Measurements from ENCODE around the gene FCRLA. TPM values are rescaled to one million over a fixed set of nuclear protein-coding genes. Genes with fewer than 3 reads are reported as not detected.
"Not testable (repeated sequence)": the region's sequence is repeated elsewhere in the genome, so short reads cannot be mapped to it uniquely, and the experiment has no call there.

FCRLA gene
- polyA plus RNA-seq, 3 donors, result 0.20 to 0.45 (median 0.22) TPM

GRCh38 chr1:161693020-161693712 lies 13.9 kb upstream of the FCRLA start:
- DNase-seq (ENCODE audit: extremely low read depth in 1 of 11, low read depth in 9 of 11, low spot score in 4 of 11), result not testable (repeated sequence)

DNA sequence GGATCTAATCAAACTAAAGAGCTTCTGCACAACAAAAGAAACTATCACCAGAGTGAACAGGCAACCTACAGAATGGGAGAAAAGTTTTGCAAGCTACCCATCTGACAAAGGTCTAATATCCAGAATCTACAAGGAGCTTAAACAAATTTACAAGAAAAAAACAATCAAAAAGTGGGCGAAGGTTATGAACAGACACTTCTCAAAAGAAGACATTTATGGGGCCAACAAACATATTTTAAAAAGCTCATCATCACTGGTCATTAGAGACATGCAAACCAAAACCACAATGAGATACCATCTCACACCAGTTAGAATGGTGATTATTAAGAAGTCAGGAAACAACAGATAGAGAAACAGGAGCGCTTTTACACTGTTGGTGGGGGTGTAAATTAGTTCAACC lies 8.7 kb upstream of the FCRLA start:
- not testable (repeated sequence) for DNase-seq (ENCODE audit: extremely low read depth in 1 of 11, low read depth in 9 of 11, low spot score in 4 of 11)

DNA sequence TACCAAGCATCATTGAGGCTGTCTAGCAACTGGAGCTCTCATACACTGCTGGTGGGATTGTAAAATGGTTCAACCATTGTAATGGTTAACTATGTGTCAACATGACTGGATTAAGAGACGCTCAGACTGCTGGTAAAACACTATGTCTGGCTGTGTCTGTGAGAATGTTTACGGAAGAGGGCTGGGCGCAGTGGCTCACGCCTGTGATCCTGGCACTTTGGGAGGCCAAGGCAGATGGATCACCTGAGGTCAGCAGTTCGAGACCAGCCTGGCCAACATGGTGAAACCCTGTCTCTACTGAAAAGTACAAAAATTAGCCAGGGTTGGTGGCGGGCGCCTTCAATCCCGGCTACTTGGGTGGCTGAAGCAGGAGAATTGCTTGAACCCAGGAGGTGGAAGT lies 4.8 kb upstream of the FCRLA start:
- DNase-seq (ENCODE audit: extremely low read depth in 1 of 11, low read depth in 9 of 11, low spot score in 4 of 11), result peak in 7 of 11 donors; percentile 4 to 36 (median 13)

DNA sequence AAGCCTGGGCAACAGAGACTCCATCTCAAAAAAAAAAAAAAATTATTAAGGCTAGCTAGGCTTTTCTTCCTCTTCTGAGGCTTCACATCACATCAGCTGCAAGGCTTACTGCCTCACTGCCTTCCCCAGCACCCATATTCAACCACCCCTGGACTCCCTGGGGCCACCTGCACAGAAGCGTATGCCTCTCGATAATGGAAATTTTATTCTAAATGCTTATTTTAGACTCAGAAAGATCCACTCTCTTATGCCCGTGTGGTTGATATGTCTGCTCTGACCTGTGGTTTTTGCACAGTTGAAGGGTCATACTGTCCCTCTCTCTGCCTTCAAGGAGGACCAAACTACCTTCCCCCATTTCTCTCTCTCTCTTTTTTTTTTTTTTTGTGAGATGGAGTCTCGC lies 1.5 kb upstream of the FCRLA start:
- no peak for DNase-seq (ENCODE audit: extremely low read depth in 1 of 11, low read depth in 9 of 11, low spot score in 4 of 11)

DNA sequence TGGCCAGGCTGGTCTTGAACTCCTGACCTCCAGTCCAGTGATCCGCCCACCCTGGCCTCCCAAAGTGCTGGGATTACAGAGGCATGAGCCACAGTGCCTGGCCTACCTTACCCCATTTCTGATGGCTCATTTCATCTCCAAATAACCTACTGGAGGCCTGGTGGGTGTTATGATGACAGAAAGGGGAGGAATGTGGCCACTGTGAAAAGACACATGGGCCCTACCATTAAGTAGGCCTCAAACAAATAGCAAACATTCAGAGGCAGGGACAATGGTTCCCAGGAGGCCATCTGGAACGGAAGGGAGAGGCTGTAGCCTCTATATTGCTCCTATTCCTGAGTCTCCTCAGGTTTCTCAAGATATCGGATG lies 932 bp upstream of the FCRLA start:
- no peak for DNase-seq (ENCODE audit: extremely low read depth in 1 of 11, low read depth in 9 of 11, low spot score in 4 of 11)

DNA sequence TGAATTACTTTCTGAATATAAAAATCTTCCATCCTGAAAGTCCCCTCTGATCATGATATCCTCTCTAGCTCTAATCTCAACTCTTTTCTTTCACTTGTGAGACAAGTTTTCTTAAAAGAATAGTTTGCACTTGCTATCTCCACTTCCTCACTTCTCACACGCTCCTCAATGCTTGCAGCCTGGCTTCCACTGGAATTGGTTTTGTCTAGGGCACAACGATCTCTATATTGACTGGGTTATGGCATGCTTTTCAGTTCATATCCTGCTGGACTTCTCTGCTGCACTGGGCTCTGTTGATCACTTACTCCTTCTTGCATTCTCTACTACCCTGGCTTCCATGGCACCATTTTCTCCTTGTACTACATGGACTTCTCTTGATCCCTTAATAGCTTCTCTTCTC lies 474 bp downstream of the FCRLA start:
- no peak for DNase-seq (ENCODE audit: extremely low read depth in 1 of 11, low read depth in 9 of 11, low spot score in 4 of 11)

GRCh38 chr1:161709373-161709772 lies 2.3 kb downstream of the FCRLA start:
- no peak for DNase-seq (ENCODE audit: extremely low read depth in 1 of 11, low read depth in 9 of 11, low spot score in 4 of 11)

DNA sequence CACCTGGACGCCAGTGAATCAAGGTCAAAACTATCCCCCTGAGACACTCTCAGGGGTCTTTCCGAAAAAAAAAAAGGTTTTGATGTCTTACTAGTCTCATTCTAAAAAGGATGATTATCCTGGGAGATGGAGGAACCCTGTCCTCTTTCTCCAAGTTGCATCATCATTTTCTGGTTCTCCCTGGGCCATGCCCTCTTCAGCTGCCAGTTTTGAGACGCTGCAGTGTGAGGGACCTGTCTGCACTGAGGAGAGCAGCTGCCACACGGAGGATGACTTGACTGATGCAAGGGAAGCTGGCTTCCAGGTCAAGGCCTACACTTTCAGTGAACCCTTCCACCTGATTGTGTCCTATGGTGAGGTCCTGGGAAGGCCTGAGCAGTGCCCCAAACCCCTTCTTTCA lies 3.5 kb downstream of the FCRLA start:
- no peak for DNase-seq (ENCODE audit: extremely low read depth in 1 of 11, low read depth in 9 of 11, low spot score in 4 of 11)

- DNase-seq (ENCODE audit: extremely low read depth in 1 of 11, low read depth in 9 of 11, low spot score in 4 of 11), result no peak
Measured at GRCh38 chr1:161718559-161719324, 11.7 kb downstream of the FCRLA start.

GRCh38 chr1:161719325-161719611 lies 12.2 kb downstream of the FCRLA start:
- no peak for DNase-seq (ENCODE audit: extremely low read depth in 1 of 11, low read depth in 9 of 11, low spot score in 4 of 11)

- DNase-seq (ENCODE audit: extremely low read depth in 1 of 11, low read depth in 9 of 11, low spot score in 4 of 11), result no peak
Measured at GRCh38 chr1:161720422-161720821, 13.4 kb downstream of the FCRLA start.

GRCh38 chr1:161720956-161721737 lies 14.1 kb downstream of the FCRLA start, which contains the start of gene FCRLB:
Gene FCRLB (plus strand): TSS chr1:161721544. CDS start chr1:161722673, 1,129 bp downstream.
- DNase-seq (ENCODE audit: extremely low read depth in 1 of 11, low read depth in 9 of 11, low spot score in 4 of 11), result no peak

GRCh38 chr1:161721738-161722343 lies 14.8 kb downstream of the FCRLA start:
- DNase-seq (ENCODE audit: extremely low read depth in 1 of 11, low read depth in 9 of 11, low spot score in 4 of 11), result no peak

DNA sequence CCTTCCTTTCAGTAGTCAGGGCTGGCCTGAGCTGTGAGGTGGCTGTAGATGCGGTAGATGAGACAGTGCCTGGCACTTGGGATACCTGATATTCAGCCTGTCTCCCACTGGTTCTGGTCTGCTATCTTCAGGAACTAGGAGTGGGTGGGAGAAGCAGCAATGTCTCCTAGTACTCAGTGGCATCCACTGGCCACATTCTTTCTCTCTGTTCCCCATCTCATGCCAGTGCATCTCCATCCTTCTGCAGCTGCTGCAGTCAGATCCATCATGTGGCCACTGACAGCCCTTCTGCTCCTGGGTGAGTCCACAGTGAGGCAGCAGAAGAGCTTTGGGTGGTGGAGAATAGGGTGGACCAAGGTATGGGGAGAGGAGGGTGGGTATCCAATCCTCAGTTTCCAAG lies 15.4 kb downstream of the FCRLA start:
- DNase-seq (ENCODE audit: extremely low read depth in 1 of 11, low read depth in 9 of 11, low spot score in 4 of 11), result no peak

- peak in 1 of 11 donors; percentile 35 for DNase-seq (ENCODE audit: extremely low read depth in 1 of 11, low read depth in 9 of 11, low spot score in 4 of 11)
Measured at GRCh38 chr1:161723459-161724141, 16.6 kb downstream of the FCRLA start.

GRCh38 chr1:161725258-161725907 lies 18.4 kb downstream of the FCRLA start:
- peak in 5 of 11 donors; percentile 15 to 37 (median 35) for DNase-seq (ENCODE audit: extremely low read depth in 1 of 11, low read depth in 9 of 11, low spot score in 4 of 11)

GRCh38 chr1:161725908-161726472 lies 19.0 kb downstream of the FCRLA start:
- DNase-seq (ENCODE audit: extremely low read depth in 1 of 11, low read depth in 9 of 11, low spot score in 4 of 11), result peak in 9 of 11 donors; percentile 31 to 48 (median 43)

All from renal cortex interstitium (tissue), 11 donors.